ENCODE results near the gene CASZ1. TPM values are rescaled to one million over a fixed set of nuclear protein-coding genes. Genes with fewer than 3 reads are reported as not detected.

CASZ1 gene
- total RNA-seq, 1 donor from 2014 or later, result 4.0 TPM

- Histone ChIP-seq H3K27ac (ENCODE audit: low read depth, low read length) (no peak overlapping the region), H3K4me3 (ENCODE audit: insufficient read depth, low read depth, low read length) (no peak overlapping the region), H3K27me3 (ENCODE audit: insufficient read depth, low read length) (peaks cover 38% of the 10 kb centered on the region), H3K9ac (ENCODE audit: low read length) (no peak overlapping the region), H3K4me1 (ENCODE audit: insufficient read depth, low read length) (no peaks in the 10 kb centered on the region), H2AFZ (ENCODE audit: low read depth, low read length) (no peak overlapping the region), H3K36me3 (ENCODE audit: insufficient read depth, low read length) (no peaks in the 10 kb centered on the region), H3K9me3 (ENCODE audit: insufficient read depth, low read depth, low read length) (no peaks in the 10 kb centered on the region), H3K79me2 (ENCODE audit: insufficient read depth, low read length) (no peaks in the 10 kb centered on the region), H3K4me2 (ENCODE audit: low read length) (no peak overlapping the region), H4K20me1 (ENCODE audit: insufficient read depth, low read length) (peaks cover 2% of the 10 kb centered on the region)
- TF ChIP-seq EZH2 (IDR thresholded peaks at IDR 0.05; ENCODE audit: insufficient read depth, low read length), result no peak
- TF ChIP-seq, protein P1, sequence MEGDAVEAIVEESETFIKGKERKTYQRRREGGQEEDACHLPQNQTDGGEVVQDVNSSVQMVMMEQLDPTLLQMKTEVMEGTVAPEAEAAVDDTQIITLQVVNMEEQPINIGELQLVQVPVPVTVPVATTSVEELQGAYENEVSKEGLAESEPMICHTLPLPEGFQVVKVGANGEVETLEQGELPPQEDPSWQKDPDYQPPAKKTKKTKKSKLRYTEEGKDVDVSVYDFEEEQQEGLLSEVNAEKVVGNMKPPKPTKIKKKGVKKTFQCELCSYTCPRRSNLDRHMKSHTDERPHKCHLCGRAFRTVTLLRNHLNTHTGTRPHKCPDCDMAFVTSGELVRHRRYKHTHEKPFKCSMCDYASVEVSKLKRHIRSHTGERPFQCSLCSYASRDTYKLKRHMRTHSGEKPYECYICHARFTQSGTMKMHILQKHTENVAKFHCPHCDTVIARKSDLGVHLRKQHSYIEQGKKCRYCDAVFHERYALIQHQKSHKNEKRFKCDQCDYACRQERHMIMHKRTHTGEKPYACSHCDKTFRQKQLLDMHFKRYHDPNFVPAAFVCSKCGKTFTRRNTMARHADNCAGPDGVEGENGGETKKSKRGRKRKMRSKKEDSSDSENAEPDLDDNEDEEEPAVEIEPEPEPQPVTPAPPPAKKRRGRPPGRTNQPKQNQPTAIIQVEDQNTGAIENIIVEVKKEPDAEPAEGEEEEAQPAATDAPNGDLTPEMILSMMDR (IDR thresholded peaks at IDR 0.05; ENCODE audit: insufficient read depth, low read depth, low read length), result no peak
- H3K9me3 Mint-ChIP-seq (ENCODE audit: unreplicated experiment), result no peaks in the 10 kb centered on the region
- H3K4me1 Mint-ChIP-seq (ENCODE audit: low read depth, unreplicated experiment), result no peaks in the 10 kb centered on the region
- H3K4me3 Mint-ChIP-seq (ENCODE audit: unreplicated experiment), result no peak overlapping the region
- FAIRE-seq (no peak), DNase-seq (ENCODE audit: low read depth) (no peak)
- H3K27me3 Mint-ChIP-seq (ENCODE audit: low read depth, unreplicated experiment), result peaks cover 79% of the 10 kb centered on the region
- no peak overlapping the region for H3K27ac Mint-ChIP-seq (ENCODE audit: unreplicated experiment)
- no peaks in the 10 kb centered on the region for H3K36me3 Mint-ChIP-seq (ENCODE audit: low read depth, unreplicated experiment)
Observed at GRCh38 chr1:10814312-10814711, 17.9 kb upstream of the CASZ1 start.

- Mint-ChIP-seq H3K36me3 (ENCODE audit: low read depth, unreplicated experiment) (no peaks in the 10 kb centered on the region), H3K4me1 (ENCODE audit: low read depth, unreplicated experiment) (no peaks in the 10 kb centered on the region), H3K4me3 (ENCODE audit: unreplicated experiment) (no peak overlapping the region), H3K9me3 (ENCODE audit: unreplicated experiment) (no peaks in the 10 kb centered on the region), H3K27me3 (ENCODE audit: low read depth, unreplicated experiment) (peaks cover 79% of the 10 kb centered on the region), H3K27ac (ENCODE audit: unreplicated experiment) (no peak overlapping the region)
- no peak overlapping the region for H3K9ac ChIP-seq (ENCODE audit: low read length)
- no peak overlapping the region for H3K4me2 ChIP-seq (ENCODE audit: low read length)
- H3K4me1 ChIP-seq (ENCODE audit: insufficient read depth, low read length), result no peaks in the 10 kb centered on the region
- no peaks in the 10 kb centered on the region for H3K79me2 ChIP-seq (ENCODE audit: insufficient read depth, low read length)
- no peak overlapping the region for H3K27ac ChIP-seq (ENCODE audit: low read depth, low read length)
- no peak overlapping the region for H3K4me3 ChIP-seq (ENCODE audit: insufficient read depth, low read depth, low read length)
- FAIRE-seq (no peak), DNase-seq (ENCODE audit: low read depth) (no peak)
- no peak overlapping the region for H2AFZ ChIP-seq (ENCODE audit: low read depth, low read length)
- no peak for TF ChIP-seq EZH2 (IDR thresholded peaks at IDR 0.05; ENCODE audit: insufficient read depth, low read length)
- TF ChIP-seq, protein P1 (IDR thresholded peaks at IDR 0.05; ENCODE audit: insufficient read depth, low read depth, low read length), result no peak
- H3K27me3 ChIP-seq (ENCODE audit: insufficient read depth, low read length), result peaks cover 40% of the 10 kb centered on the region
- H4K20me1 ChIP-seq (ENCODE audit: insufficient read depth, low read length), result peaks cover 2% of the 10 kb centered on the region
- H3K9me3 ChIP-seq (ENCODE audit: insufficient read depth, low read depth, low read length), result no peaks in the 10 kb centered on the region
- no peaks in the 10 kb centered on the region for H3K36me3 ChIP-seq (ENCODE audit: insufficient read depth, low read length)
Observed at GRCh38 chr1:10813799-10814198, 17.4 kb upstream of the CASZ1 start.

- H3K27ac Mint-ChIP-seq (ENCODE audit: unreplicated experiment), result no peak overlapping the region
- no peak overlapping the region for H3K4me2 ChIP-seq (ENCODE audit: low read length)
- H3K9me3 Mint-ChIP-seq (ENCODE audit: unreplicated experiment), result no peaks in the 10 kb centered on the region
- H3K9ac ChIP-seq (ENCODE audit: low read length), result no peak overlapping the region
- H3K27ac ChIP-seq (ENCODE audit: low read depth, low read length), result no peak overlapping the region
- no peaks in the 10 kb centered on the region for H3K9me3 ChIP-seq (ENCODE audit: insufficient read depth, low read depth, low read length)
- FAIRE-seq (no peak), DNase-seq (ENCODE audit: low read depth) (no peak)
- H3K4me1 ChIP-seq (ENCODE audit: insufficient read depth, low read length), result no peaks in the 10 kb centered on the region
- H3K36me3 ChIP-seq (ENCODE audit: insufficient read depth, low read length), result no peaks in the 10 kb centered on the region
- peaks cover 50% of the 10 kb centered on the region for H3K27me3 ChIP-seq (ENCODE audit: insufficient read depth, low read length)
- no peaks in the 10 kb centered on the region for H3K79me2 ChIP-seq (ENCODE audit: insufficient read depth, low read length)
- H2AFZ ChIP-seq (ENCODE audit: low read depth, low read length), result no peak overlapping the region
- no peaks in the 10 kb centered on the region for H3K4me1 Mint-ChIP-seq (ENCODE audit: low read depth, unreplicated experiment)
- no peak overlapping the region for H3K4me3 Mint-ChIP-seq (ENCODE audit: unreplicated experiment)
- no peak for TF ChIP-seq EZH2 (IDR thresholded peaks at IDR 0.05; ENCODE audit: insufficient read depth, low read length)
- TF ChIP-seq, protein P1 (IDR thresholded peaks at IDR 0.05; ENCODE audit: insufficient read depth, low read depth, low read length), result no peak
- no peak overlapping the region for H3K4me3 ChIP-seq (ENCODE audit: insufficient read depth, low read depth, low read length)
- peaks cover 2% of the 10 kb centered on the region for H4K20me1 ChIP-seq (ENCODE audit: insufficient read depth, low read length)
- peaks cover 84% of the 10 kb centered on the region for H3K27me3 Mint-ChIP-seq (ENCODE audit: low read depth, unreplicated experiment)
- no peaks in the 10 kb centered on the region for H3K36me3 Mint-ChIP-seq (ENCODE audit: low read depth, unreplicated experiment)
Observed at GRCh38 chr1:10812387-10812915, 16.0 kb upstream of the CASZ1 start.
